Nephron progenitor cell (in vitro differentiated cells): ENCODE data around the gene LDLRAD4.

Experiments used
- DNase-seq: peaks from one replicate; pipeline ENCODE4 v3.0.0; 2021
- H3K27ac Mint-ChIP-seq: 2 replicates; pipeline ENCODE4 v1.8.0; 2021; ENCODE audit warnings: mild to moderate bottlenecking, moderate library complexity, mixed read lengths
- H3K27me3 Mint-ChIP-seq: 2 replicates; pipeline ENCODE4 v1.8.0; 2021; ENCODE audit warnings: mild to moderate bottlenecking, low read depth, mixed read lengths; ENCODE audit not compliant: poor library complexity
- H3K36me3 Mint-ChIP-seq: 2 replicates; pipeline ENCODE4 v1.8.0; 2021; ENCODE audit warnings: low read depth, mixed read lengths
- H3K4me1 Mint-ChIP-seq: 2 replicates; pipeline ENCODE4 v1.8.0; 2021; ENCODE audit warnings: mixed read lengths
- H3K4me3 Mint-ChIP-seq: 2 replicates; pipeline ENCODE4 v1.8.0; 2021; ENCODE audit warnings: mild to moderate bottlenecking, moderate library complexity, mixed read lengths
- H3K9me3 Mint-ChIP-seq: 2 replicates; pipeline ENCODE4 v1.8.0; 2021; ENCODE audit warnings: mild to moderate bottlenecking, moderate library complexity, mixed read lengths
- TF ChIP-seq, protein P1 (sequence below): fragments of 200-600 bp; sonication (generic); IDR thresholded peaks from 2 replicates; pipeline ENCODE4 v1.5.0; 2021; ENCODE audit warnings: antibody characterized with exemption

Gene LDLRAD4

DNA sequence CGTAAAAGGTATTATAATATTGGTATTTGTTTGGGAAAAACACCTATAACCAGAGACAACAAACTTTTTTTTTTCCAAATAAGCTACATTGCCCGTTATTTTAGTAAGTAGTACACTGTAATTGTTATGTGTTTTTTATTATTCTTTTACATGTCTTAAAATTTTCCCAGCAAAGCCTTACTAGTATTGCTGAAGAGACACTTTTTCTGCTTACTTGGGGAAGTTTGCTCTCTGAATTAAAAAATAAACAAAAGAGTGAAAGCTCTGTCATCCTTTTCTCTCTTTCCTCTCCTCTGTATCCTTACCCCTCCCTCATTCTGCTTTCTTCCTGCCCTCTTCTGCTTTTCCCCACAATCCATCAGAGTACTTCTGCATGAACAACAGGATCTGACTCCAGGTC lies 25.6 kb upstream of the LDLRAD4 start:
- TF ChIP-seq, protein P1, sequence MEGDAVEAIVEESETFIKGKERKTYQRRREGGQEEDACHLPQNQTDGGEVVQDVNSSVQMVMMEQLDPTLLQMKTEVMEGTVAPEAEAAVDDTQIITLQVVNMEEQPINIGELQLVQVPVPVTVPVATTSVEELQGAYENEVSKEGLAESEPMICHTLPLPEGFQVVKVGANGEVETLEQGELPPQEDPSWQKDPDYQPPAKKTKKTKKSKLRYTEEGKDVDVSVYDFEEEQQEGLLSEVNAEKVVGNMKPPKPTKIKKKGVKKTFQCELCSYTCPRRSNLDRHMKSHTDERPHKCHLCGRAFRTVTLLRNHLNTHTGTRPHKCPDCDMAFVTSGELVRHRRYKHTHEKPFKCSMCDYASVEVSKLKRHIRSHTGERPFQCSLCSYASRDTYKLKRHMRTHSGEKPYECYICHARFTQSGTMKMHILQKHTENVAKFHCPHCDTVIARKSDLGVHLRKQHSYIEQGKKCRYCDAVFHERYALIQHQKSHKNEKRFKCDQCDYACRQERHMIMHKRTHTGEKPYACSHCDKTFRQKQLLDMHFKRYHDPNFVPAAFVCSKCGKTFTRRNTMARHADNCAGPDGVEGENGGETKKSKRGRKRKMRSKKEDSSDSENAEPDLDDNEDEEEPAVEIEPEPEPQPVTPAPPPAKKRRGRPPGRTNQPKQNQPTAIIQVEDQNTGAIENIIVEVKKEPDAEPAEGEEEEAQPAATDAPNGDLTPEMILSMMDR: no peak
- H3K4me3 Mint-ChIP-seq: no peak overlapping the region
- no peaks in the 10 kb centered on the region for H3K36me3 Mint-ChIP-seq
- H3K27ac Mint-ChIP-seq: no peak overlapping the region
- no peak for DNase-seq
- H3K9me3 Mint-ChIP-seq: peaks cover 9% of the 10 kb centered on the region
- no peaks in the 10 kb centered on the region for H3K4me1 Mint-ChIP-seq
- peaks cover 13% of the 10 kb centered on the region for H3K27me3 Mint-ChIP-seq

DNA sequence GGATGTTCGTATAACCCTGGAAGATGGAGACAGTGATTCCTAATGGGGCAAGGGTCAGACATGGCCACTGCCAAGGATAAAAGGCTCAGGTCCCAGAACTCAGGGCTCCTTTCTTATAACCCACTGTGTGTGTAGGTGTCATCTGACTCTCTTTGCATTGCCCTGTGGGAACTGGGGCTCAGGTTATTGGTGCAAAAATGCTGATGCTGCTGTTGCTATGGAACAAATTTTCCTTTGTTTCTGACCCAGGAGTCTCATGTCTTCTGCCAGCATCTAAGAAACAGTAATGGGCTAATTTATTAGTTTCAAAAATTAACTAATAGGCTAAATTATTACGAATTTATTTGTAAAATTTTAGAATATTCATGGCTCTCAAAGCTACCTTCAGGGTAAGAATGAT lies 24.3 kb upstream of the LDLRAD4 start:
- H3K4me1 Mint-ChIP-seq: no peaks in the 10 kb centered on the region

DNA sequence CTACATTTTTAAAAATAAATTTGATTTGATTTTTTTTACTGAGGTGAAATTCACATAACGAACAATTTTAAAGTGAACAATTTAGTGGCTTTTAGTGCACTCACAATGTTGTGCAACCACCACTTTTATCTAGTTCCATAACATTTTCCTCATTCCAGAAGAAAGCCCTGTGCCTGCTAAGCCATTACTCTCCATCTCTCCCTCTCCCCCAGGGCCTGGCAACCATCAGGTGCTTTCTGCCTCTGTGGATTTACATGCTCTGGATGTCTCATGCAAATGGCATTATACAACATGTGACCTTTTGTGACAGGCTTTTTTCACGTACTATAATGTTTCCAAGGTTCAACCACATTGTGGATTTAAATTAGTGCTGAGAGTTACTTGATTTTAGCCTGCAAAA lies 19.9 kb upstream of the LDLRAD4 start:
- H3K27me3 Mint-ChIP-seq: peaks cover 24% of the 10 kb centered on the region

More for the DNA sequence above, 24.3 kb upstream of the LDLRAD4 start:
- Mint-ChIP-seq H3K9me3 (peaks cover 20% of the 10 kb centered on the region), H3K27me3 (peaks cover 17% of the 10 kb centered on the region), H3K36me3 (no peaks in the 10 kb centered on the region), H3K4me3 (no peak overlapping the region), H3K27ac (no peak overlapping the region)
- DNase-seq: no peak
- TF ChIP-seq, protein P1: no peak

DNA sequence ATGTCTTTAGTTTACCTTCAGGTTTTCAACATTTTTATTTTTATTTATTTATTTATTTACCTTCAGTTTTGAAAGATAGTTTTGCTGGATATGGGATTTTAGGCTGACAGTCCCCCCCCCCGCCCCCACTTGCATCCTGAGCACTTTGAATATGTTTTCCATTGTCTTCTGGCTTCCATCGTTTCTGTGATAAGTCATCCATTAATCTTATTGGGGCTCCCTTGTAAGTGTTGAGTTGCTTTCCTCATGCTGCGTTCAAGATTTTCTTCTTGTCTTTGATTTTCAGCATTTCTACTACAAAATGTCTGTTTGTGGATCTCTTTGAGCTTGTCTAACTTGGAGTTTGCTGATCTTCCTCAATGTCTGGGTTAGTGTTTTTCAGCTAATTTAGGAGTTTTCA lies 19.4 kb upstream of the LDLRAD4 start:
- H3K4me3 Mint-ChIP-seq: no peak overlapping the region
- no peak overlapping the region for H3K27ac Mint-ChIP-seq
- DNase-seq: no peak
- H3K27me3 Mint-ChIP-seq: peaks cover 24% of the 10 kb centered on the region
- peaks cover 41% of the 10 kb centered on the region for H3K9me3 Mint-ChIP-seq
- TF ChIP-seq, protein P1: no peak
- peaks cover 5% of the 10 kb centered on the region for H3K36me3 Mint-ChIP-seq
- H3K4me1 Mint-ChIP-seq: no peaks in the 10 kb centered on the region

More for the DNA sequence above, 19.9 kb upstream of the LDLRAD4 start:
- TF ChIP-seq, protein P1: no peak
- Mint-ChIP-seq H3K9me3 (peaks cover 41% of the 10 kb centered on the region), H3K36me3 (peaks cover 5% of the 10 kb centered on the region), H3K4me3 (no peak overlapping the region), H3K4me1 (no peaks in the 10 kb centered on the region), H3K27ac (no peak overlapping the region)
- DNase-seq: no peak

DNA sequence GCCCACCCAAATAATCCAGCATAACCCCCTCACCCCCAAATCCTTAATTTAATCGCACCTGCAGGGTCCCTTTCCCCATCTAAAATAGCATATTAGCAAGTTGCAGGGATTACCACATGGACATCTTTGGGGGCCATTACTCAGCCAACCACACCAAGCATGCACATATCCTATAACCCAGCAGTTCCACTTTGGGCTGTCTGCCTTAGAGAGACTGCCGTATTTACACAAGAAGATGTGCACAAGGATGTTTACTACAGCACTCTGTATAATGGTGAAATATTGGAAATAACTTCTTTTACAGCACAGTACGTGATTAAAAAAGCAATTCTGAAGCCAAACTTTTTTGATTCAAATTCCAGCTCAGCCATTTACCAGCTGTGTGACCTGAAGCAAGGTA lies 17.3 kb upstream of the LDLRAD4 start:
- H3K4me1 Mint-ChIP-seq: no peaks in the 10 kb centered on the region
- H3K9me3 Mint-ChIP-seq: peaks cover 34% of the 10 kb centered on the region
- no peak overlapping the region for H3K4me3 Mint-ChIP-seq
- peaks cover 5% of the 10 kb centered on the region for H3K36me3 Mint-ChIP-seq
- no peak for DNase-seq
- TF ChIP-seq, protein P1: no peak
- no peak overlapping the region for H3K27ac Mint-ChIP-seq
- peaks cover 22% of the 10 kb centered on the region for H3K27me3 Mint-ChIP-seq

DNA sequence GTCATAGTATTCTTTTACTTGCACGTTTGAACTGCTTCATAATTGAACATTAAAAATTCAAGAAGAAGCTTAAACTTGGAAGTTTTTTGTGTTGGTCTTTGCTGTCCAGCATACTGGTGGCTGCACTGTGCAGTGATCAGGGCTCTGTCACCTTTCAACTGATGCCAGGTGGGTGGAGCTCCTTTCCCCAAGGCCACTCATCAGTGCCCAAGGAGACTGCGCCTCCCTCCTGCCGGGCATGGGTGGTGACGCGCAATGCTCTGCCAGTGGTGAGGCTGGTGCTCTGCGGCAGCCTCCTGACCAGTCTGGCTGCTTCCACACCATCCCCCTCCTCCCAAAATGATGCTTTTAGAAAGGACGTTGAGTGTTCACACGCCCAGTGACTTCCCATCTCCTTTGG lies 16.0 kb upstream of the LDLRAD4 start:
- no peak for DNase-seq
- Mint-ChIP-seq H3K27ac (no peak overlapping the region), H3K27me3 (peaks cover 23% of the 10 kb centered on the region), H3K36me3 (peaks cover 5% of the 10 kb centered on the region), H3K4me1 (no peaks in the 10 kb centered on the region), H3K9me3 (peaks cover 34% of the 10 kb centered on the region), H3K4me3 (no peak overlapping the region)
- TF ChIP-seq, protein P1: no peak
